SHP77 (cell line): ENCODE results near the gene ART5.
"Not testable (repeated sequence)": the region's sequence is repeated elsewhere in the genome, so short reads cannot be mapped to it uniquely, and the experiment has no call there.

Source experiments
- DNase-seq, 2 experiments: peaks; one replicate each; lab custom pipeline; 2025; lab: John Stamatoyannopoulos, UW

Gene ART5

DNA sequence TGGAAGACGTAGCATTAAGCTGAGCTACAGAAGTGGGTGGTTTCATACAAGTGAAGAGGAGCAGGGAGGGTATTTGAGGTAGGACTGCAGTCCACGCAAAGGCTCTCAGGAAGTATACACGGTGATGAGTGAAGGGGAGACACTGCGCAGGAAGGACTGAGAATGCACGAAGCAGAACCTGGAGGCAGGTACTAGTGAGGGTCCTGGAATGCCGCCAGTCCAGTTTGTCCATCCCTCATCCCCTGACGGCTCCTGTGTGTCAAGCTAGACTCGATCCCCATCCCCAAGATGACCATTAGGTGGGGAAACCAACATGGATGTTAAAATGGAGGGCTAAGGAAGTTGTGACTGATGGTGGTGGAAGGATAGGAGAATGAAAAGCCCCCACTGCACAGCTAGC is 23.8 kb downstream of the ART5 start:
- DNase-seq = no peak

DNA sequence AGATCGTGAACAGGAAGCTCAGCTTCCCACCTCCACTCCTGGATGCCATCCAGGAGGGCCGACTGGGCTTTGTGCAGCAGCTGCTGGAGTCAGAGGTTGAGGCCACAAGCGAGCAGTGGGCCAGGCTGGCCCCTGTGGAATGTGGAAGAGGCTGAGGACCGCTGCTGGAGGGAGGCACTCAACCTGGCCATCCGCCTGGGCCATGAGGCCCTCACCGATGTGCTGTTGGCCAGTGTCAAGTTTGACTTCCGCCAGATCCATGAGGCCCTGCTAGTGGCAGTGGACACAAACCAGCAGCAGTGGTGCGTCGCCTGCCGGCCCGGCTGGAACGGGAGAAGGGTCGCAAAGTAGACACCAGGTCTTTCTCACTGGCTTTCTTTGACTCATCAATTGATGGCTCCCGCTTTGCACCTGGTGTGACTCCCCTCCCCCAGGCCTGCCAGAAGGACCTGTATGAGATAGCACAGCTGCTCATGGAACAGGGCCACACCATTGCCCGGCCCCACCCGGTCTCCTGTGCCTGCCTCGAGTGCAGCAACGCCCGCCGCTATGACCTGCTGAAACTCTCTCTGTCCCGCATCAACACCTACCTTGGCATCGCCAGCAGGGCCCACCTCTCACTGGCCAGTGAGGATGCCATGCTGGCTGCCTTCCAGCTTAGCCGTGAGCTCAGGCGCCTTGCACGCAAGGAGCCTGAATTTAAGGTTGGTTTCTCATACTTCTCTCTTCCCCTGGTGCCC is 24.9 kb downstream of the ART5 start:
- DNase-seq = peak; percentile 40 to 57

DNA sequence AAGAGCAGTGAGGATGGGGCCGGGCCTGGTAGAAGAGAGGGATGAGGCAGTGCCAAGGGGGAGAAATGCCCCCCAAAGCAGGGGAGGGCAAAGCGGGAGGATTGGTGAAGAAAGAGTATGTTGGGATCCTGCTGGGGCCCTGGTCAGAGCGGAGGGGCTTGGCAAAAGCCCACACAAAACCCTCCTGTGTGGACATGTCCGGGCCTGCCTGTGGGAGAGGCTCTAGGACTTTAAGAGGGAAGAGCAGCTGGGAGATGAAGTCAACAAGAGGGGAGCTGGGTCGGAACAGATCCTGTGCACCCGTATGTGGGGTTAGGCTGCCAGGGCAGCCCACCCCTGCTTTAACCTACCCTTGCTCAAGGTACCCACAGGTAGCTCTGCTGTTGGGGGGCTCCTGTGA is 25.8 kb downstream of the ART5 start:
- DNase-seq = peak in 1 of 2 experiments; percentile 5

DNA sequence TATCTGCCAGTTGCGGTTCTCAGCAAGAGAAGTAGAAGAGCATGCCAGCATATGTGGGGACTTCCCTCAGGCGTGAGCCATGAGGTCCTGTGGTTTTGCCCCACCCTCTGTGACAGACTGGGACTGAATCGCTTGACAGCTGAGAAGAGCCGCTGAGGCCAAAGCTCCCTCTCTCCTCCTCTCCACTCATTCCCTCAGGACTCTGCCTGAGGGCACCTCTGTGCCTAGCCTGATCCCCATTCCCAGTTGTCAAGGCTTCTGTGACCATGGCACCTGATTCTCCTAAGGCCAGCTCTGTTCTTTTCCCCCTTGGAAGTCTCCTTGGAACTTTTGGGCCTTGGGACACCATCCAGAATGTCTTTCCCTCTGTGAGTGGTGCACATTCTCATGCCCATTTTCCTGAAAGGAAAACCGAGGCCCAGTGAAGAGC is 27.0 kb downstream of the ART5 start:
- DNase-seq = no peak

DNA sequence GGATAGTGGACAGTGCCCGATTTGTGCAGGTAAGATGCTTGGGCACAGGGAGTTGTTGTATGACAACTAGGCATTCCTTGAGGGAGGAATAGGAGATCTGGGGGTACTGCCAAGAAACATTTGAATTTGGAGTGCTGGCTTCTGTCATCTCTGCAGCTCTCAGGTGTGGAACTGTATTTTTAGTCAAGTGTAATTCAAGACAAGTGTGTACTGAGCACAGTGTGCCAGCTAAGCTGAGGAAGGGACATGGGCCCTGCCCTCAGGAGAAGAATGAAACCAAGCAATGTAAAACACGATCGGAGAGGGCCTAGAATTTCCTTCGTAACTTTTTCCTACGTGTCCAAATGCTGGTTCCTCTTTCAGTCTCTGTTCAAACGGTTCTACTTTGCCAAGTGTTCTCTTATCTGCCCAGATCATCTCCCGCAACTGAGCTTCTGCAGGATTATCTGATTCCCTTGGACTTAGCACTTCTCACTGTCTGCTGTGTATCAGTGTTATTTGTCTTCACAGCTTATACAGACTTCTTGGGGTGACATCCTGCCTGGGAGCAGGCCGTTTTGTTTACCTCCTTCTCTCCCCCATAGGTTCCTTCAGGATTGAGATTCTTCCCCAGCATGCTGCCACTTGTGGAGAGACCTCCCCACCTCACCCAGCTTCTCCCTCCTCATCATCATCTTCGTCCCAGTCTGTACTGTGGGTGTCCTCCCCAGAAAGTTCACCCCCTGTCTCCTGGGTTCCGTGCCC is 27.6 kb downstream of the ART5 start:
- no peak for DNase-seq

DNA sequence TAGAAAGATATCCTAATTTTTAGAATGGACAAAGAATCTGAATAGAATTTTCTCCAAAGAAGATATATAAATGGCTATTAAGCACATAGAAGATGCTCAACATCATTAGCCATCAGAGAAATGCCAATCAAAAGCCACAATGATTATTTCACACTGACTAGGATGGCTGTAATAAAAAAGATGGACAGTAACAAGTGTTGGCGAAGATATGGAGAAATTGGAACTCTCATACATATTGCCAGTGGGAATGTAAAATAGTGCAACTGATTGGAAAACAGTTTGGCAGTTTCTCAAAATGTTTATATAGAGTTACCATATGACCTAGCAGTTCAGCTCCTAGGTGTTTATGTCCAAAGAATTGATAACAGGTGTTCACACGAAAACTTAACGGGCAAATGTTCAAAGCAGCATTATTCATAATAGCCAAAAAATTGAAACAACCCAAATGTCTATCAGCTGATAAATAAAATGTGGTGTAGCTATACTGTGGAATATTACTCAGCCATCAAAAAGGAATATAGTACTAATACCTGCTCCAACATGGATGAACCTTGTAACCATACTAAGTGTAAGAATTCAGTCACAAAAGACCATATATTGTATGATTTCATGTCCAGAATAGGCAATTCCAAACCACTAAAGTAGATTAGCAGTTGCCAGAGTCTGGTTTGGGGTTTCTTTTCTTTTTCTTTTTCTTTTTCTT is 29.7 kb downstream of the ART5 start:
- DNase-seq = no peak

DNA sequence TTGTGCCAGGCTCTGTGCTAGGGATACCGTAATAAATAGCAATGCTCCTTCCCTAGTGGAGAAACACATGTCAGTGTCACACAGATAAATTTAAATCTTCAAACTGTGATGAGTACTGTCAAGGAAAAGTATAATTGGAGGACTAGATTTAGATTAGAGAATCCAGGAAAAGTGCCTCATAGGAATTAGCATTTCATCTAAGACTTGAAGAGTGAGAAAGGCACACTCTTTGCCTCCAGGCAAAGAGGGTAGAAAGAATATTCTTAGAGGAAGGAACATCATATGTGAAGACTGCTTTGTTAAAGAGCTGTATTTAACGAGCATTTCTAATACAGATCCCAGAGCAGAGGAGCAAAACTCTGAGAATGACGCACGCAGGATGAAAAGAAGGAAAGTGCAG is 30.9 kb downstream of the ART5 start:
- no peak for DNase-seq

DNA sequence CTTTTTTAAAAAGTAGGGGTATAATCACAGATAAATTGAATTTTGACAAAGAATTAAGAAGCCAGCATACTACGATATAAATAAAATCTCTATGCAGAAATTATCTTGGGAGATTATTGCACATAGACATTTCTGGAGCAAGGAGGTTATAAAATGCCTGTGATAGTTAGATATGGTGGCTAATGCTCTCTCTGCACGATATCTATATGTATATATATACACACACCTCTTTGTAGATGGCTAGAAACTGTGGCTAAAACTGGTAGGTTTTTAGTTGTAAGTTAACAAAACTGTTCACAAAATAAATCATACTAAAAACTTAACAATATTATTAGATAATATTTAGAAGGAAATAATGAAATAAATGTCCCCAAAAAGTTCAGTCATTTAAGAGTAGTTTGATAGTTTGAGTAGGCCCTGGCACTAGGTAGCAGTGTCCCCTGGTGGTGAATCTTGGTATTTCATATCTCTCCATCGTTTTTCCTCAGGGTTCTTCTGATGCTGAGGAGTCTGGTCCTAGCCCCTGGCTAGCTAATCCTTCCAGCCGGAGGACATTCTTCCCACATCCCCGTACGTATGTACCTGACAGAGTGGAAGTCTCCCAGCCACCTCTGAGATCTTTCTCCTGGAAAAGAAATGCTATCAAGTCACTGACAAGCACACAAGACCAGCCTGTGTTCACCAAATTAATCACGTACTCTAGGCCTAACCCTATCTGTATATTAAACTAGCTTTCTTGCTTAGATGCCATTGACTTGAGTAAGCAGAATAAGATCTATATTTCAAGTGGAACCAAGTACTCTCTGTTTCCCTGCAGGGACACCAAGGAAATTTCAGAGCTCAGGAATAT is 32.2 kb downstream of the ART5 start:
- peak in 1 of 2 experiments; percentile 4 for DNase-seq

DNA sequence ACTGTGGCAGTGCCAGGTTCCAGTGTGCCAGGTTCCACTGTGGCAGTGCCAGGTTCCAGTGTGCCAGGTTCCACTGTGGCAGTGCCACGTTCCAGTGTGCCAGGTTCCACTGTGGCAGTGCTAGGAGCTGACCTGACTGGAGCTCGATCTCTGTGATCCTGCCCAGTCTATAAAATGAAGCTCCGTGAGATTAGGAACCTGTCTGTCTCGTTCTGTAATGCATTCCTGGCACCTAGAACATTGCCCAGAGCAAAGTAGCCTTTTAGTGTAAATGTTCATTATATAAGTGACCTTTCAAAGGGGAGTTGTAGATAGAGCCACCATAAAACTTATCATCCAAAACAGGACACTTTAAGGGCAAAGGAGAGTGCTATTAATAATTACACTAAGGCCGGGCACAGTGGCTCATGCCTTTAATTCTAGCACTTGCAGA is 36.0 kb downstream of the ART5 start:
- no peak for DNase-seq

DNA sequence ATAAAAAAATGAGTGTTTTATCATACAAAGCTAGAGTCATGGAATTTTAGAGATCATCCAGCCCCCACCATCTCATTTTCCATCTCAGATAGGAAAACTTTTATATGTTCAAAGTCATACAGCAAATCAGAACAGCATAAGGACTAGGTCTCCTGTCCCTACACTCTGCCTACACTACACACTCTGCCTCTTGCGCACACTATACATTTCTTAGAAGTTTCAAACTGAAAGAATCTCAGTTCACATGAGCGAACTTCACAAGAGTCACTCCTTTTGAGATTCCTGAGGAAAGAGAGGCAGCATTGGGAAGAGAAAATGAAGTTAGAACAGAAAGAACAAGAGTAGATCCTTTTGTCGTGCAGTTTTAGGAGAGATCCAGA is 36.5 kb downstream of the ART5 start:
- no peak for DNase-seq

DNA sequence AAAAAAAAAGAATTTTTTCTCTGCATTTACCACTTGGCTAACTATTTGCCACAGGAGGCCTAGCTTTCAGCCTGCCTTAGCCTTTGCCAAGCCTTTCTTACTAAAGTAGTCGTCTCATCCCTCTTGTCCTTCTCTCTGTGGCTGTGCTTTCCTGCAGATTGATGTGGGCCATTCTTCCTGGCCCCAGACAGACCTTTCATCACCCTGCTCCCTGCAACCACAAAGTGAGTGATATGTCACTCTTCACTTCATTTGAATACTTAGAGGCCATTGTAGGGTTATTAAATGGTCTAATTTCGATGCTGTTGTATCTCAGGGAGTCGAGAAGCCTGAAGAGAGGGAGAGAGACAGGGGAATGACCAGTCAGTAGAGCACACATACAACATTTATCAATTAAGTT is 37.6 kb downstream of the ART5 start:
- no peak for DNase-seq

DNA sequence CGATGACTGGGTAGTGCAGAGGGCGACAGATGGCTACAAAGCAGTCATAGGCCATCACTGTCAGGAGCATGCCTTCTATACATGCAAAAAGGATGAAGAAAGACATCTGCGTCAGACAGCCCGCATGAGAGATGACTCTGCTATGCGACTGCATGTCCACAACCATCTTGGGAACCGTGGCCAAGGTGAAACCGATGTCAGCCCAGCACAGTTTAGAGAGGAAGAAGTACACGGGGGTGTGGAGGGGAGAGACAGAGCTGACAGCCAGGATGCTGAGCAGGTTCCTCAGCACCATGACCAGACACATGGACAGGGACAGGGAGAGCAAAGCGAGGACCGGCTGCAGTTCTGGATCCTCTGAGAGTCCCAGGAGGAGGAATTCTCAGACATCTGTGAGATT is 41.6 kb downstream of the ART5 start:
- DNase-seq = not testable (repeated sequence)

DNA sequence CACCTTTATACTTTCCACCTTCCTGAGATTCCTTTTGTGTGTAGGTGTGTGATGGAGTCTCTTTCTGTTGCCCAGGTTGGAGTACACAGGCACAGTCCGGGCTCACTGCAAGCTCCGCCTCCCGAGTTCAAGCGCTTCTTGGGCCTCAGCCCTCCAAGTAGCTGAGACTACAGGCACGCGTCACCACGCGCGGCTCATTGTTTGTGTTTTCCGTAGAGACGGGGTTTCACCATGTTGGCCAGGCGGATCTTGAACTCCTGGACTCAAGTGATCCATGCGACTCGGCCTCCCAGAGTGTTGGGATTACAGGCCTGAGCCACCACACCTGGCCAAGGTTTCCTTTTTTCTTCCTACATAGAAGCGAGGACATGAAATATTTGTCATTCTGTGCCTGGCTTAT is 44.0 kb downstream of the ART5 start:
- DNase-seq = not testable (repeated sequence)

DNA sequence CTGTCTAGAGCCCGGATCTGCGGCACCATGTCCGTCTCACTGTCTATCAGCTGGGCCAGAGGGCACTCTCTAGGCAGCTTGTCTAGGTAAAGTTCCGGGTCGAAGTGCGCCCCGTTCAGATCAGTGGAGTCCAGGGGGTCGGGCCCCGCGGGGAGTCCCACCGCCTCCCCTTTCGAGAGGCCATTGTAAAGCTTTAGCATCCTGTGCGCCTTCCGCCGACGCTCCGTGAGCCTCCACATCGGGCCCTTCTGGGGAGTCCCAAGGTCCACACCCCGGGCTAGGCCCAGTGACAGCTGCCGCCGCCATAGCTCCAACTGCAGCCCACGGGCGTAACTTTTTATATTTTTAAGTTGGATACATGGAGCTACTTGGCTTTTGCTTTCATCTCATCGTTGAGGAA is 50.5 kb downstream of the ART5 start:
- not testable (repeated sequence) for DNase-seq

DNA sequence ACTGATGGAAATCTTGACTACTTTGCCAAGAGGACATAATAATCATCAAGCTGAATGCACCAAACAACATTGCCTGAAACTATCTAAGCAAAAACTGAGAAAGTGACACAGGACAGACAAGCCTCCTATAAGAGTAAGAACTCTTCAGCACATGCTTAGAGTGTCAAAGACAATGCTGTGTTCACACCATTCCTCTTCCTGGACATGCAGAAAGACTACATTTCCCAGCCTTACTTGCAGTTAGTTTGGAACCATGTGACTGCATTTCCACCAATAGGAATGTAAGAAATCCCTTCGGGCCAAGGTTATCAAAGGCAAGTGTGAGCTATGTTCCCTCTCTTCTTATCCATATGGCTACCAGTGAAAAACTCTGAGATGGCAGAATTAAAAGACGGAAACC is 51.6 kb downstream of the ART5 start:
- not testable (repeated sequence) for DNase-seq

DNA sequence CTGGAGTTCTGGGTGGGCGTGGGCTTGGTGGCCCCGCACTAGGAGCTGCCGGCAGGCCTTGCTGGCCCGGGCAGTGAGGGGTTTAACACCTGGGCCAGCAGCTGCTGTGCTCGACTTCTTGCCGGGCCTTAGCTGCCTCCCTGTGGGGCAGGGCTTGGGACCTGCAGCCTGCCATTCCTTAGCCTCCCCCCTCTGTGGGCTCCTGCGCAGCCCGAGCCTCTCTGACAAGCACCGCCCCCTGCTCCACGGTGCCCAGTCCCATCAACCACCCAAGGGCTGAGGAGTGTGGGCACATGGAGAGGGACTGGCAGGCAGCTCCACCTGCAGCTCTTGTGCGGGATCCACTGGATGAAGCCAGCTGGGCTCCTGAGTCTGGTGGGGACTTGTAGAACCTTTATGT is 53.0 kb downstream of the ART5 start:
- DNase-seq = not testable (repeated sequence)
